ENCODE data around the gene NCL.

NCL gene, protein sequence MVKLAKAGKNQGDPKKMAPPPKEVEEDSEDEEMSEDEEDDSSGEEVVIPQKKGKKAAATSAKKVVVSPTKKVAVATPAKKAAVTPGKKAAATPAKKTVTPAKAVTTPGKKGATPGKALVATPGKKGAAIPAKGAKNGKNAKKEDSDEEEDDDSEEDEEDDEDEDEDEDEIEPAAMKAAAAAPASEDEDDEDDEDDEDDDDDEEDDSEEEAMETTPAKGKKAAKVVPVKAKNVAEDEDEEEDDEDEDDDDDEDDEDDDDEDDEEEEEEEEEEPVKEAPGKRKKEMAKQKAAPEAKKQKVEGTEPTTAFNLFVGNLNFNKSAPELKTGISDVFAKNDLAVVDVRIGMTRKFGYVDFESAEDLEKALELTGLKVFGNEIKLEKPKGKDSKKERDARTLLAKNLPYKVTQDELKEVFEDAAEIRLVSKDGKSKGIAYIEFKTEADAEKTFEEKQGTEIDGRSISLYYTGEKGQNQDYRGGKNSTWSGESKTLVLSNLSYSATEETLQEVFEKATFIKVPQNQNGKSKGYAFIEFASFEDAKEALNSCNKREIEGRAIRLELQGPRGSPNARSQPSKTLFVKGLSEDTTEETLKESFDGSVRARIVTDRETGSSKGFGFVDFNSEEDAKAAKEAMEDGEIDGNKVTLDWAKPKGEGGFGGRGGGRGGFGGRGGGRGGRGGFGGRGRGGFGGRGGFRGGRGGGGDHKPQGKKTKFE

GRCh38 chr2:231463698-231464575 is at the start of gene NCL:
TSS of gene NCL (minus strand) at chr2:231464484. CDS start at chr2:231464353, 131 bp downstream.
- H3K36me3 ChIP-seq (ENCODE audit: insufficient read depth, low read length): peaks cover 41% of the 10 kb centered on the region
- H3K27me3 ChIP-seq (ENCODE audit: insufficient read depth, low read length): no peaks in the 10 kb centered on the region
- H3K4me3 ChIP-seq (ENCODE audit: low read length): peak within 1 kb of the TSS; percentile 77
- peak within 1 kb of the TSS; percentile 65 for H2AFZ ChIP-seq (ENCODE audit: low read depth, low read length)
- peaks cover 28% of the 10 kb centered on the region for H3K4me1 ChIP-seq (ENCODE audit: insufficient read depth, low read length)
- H3K9me3 ChIP-seq (ENCODE audit: low read length): no peaks in the 10 kb centered on the region

DNA sequence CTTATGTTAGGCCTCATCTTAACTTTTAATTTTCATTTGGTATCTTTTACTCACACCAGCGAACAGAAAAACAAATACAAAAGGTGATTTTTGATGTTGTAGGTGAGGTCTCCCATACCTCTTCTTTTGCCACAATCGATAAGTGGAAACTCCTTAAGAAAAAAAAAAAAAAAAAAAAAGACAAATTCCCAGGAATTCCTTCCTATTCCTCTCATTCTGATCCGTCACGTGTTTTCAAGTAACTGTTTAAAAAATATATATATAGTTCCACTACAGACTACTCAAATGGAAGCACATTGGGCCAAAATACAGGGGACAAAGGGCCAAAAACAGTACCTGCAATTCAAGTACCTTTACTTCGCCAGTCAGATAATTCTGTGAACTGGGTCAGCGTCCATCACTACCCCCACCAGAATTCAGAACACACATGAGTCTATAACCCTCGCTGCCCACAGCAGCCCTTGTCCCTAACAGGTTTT is 49.5 kb upstream of the NCL start:
- Histone ChIP-seq H3K27me3 (ENCODE audit: insufficient read depth, low read length) (peaks cover 3% of the 10 kb centered on the region), H3K4me3 (ENCODE audit: low read length) (peak overlapping the region; percentile 63), H2AFZ (ENCODE audit: low read depth, low read length) (peak overlapping the region; percentile 42), H3K4me1 (ENCODE audit: insufficient read depth, low read length) (peaks cover 28% of the 10 kb centered on the region), H3K36me3 (ENCODE audit: insufficient read depth, low read length) (no peaks in the 10 kb centered on the region), H3K9me3 (ENCODE audit: low read length) (no peaks in the 10 kb centered on the region)

GRCh38 chr2:231512222-231512621 is 47.9 kb upstream of the NCL start:
- Histone ChIP-seq H3K27me3 (ENCODE audit: insufficient read depth, low read length) (peaks cover 3% of the 10 kb centered on the region), H3K4me1 (ENCODE audit: insufficient read depth, low read length) (peaks cover 28% of the 10 kb centered on the region), H3K36me3 (ENCODE audit: insufficient read depth, low read length) (no peaks in the 10 kb centered on the region), H3K9me3 (ENCODE audit: low read length) (no peaks in the 10 kb centered on the region), H2AFZ (ENCODE audit: low read depth, low read length) (no peak overlapping the region), H3K4me3 (ENCODE audit: low read length) (no peak overlapping the region)

DNA sequence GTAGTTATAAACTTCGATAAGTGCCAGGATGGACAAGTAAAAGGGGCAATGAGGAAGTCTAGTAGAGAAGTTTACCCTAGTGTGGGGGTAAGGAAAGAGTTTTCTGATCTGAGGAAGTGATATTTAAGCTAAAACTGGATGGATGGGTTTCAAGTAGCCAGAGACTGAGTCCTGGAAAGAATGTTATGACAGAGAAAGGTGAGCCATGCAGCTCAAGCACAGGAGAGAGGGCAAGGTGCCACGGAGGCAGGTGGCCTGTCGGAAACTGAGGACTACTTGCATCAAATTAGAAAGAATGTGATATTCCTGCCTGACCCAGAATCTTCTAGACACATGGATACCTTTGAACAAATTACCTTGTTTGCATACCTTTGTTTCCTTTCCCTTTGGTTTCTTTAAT is 39.5 kb upstream of the NCL start:
- Histone ChIP-seq H3K9me3 (ENCODE audit: low read length) (no peaks in the 10 kb centered on the region), H3K36me3 (ENCODE audit: insufficient read depth, low read length) (peaks cover 5% of the 10 kb centered on the region), H3K4me1 (ENCODE audit: insufficient read depth, low read length) (no peaks in the 10 kb centered on the region), H3K27me3 (ENCODE audit: insufficient read depth, low read length) (no peaks in the 10 kb centered on the region), H3K4me3 (ENCODE audit: low read length) (no peak overlapping the region), H2AFZ (ENCODE audit: low read depth, low read length) (no peak overlapping the region)

GRCh38 chr2:231502596-231502995 is 38.3 kb upstream of the NCL start:
- Histone ChIP-seq H3K4me1 (ENCODE audit: insufficient read depth, low read length) (no peaks in the 10 kb centered on the region), H3K4me3 (ENCODE audit: low read length) (no peak overlapping the region), H3K27me3 (ENCODE audit: insufficient read depth, low read length) (no peaks in the 10 kb centered on the region), H3K36me3 (ENCODE audit: insufficient read depth, low read length) (peaks cover 5% of the 10 kb centered on the region), H3K9me3 (ENCODE audit: low read length) (no peaks in the 10 kb centered on the region), H2AFZ (ENCODE audit: low read depth, low read length) (no peak overlapping the region)

DNA sequence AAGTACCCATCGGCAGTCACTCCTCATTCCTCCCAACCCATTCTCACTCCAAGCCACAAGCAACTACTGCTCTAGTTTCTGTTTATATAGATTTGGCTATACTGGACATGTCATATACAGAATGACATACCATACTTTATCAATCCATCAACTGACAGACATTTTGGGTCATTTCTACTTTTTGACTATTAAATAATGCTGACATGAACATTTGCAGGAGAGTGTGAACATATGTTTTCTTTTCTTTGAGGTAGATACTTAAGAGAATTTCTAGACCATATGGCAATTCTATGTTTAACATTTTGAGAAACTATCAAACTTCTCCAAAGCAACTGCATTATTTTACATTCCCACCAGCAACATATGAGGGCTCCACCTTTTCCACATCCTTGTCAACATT is 33.4 kb upstream of the NCL start:
- H2AFZ ChIP-seq (ENCODE audit: low read depth, low read length): no peak overlapping the region
- peaks cover 3% of the 10 kb centered on the region for H3K36me3 ChIP-seq (ENCODE audit: insufficient read depth, low read length)
- H3K4me1 ChIP-seq (ENCODE audit: insufficient read depth, low read length): no peaks in the 10 kb centered on the region
- no peaks in the 10 kb centered on the region for H3K27me3 ChIP-seq (ENCODE audit: insufficient read depth, low read length)
- no peaks in the 10 kb centered on the region for H3K9me3 ChIP-seq (ENCODE audit: low read length)
- no peak overlapping the region for H3K4me3 ChIP-seq (ENCODE audit: low read length)

GRCh38 chr2:231494669-231495068 is 30.4 kb upstream of the NCL start:
- no peaks in the 10 kb centered on the region for H3K36me3 ChIP-seq (ENCODE audit: insufficient read depth, low read length)
- no peak overlapping the region for H2AFZ ChIP-seq (ENCODE audit: low read depth, low read length)
- no peak overlapping the region for H3K4me3 ChIP-seq (ENCODE audit: low read length)
- H3K9me3 ChIP-seq (ENCODE audit: low read length): no peaks in the 10 kb centered on the region
- no peaks in the 10 kb centered on the region for H3K4me1 ChIP-seq (ENCODE audit: insufficient read depth, low read length)
- no peaks in the 10 kb centered on the region for H3K27me3 ChIP-seq (ENCODE audit: insufficient read depth, low read length)

- Histone ChIP-seq H3K9me3 (ENCODE audit: low read length) (no peaks in the 10 kb centered on the region), H3K27me3 (ENCODE audit: insufficient read depth, low read length) (no peaks in the 10 kb centered on the region)
Observed at GRCh38 chr2:231490801-231491200, 26.5 kb upstream of the NCL start.

GRCh38 chr2:231489990-231490389 is 25.7 kb upstream of the NCL start:
- H3K36me3 ChIP-seq (ENCODE audit: insufficient read depth, low read length): no peaks in the 10 kb centered on the region
- no peaks in the 10 kb centered on the region for H3K27me3 ChIP-seq (ENCODE audit: insufficient read depth, low read length)
- no peaks in the 10 kb centered on the region for H3K9me3 ChIP-seq (ENCODE audit: low read length)
- H3K4me3 ChIP-seq (ENCODE audit: low read length): no peak overlapping the region
- H2AFZ ChIP-seq (ENCODE audit: low read depth, low read length): no peak overlapping the region
- no peaks in the 10 kb centered on the region for H3K4me1 ChIP-seq (ENCODE audit: insufficient read depth, low read length)

More at GRCh38 chr2:231490801-231491200, 26.5 kb upstream of the NCL start:
- Histone ChIP-seq H2AFZ (ENCODE audit: low read depth, low read length) (no peak overlapping the region), H3K4me1 (ENCODE audit: insufficient read depth, low read length) (no peaks in the 10 kb centered on the region), H3K36me3 (ENCODE audit: insufficient read depth, low read length) (no peaks in the 10 kb centered on the region), H3K4me3 (ENCODE audit: low read length) (no peak overlapping the region)

DNA sequence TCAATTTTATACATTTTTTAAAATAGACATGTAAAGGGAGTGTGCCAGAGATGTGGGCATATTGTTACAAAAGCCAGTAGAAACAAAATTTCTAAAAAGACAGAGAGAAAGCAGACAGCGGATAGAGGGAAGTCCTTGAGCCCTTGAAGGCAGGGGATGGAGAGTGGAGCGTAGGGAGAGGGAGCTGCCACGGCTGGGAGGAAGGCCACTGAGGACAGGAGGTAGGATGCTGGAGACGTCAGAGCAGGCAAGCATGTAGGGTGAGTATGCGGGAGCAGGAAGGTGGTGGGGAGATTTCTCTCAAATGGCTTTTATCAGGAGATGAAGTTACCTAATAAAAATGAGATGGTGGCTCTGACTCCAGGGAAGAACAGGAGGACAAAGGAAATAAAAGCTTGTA is 24.0 kb upstream of the NCL start:
- no peaks in the 10 kb centered on the region for H3K27me3 ChIP-seq (ENCODE audit: insufficient read depth, low read length)
- no peak overlapping the region for H2AFZ ChIP-seq (ENCODE audit: low read depth, low read length)
- no peaks in the 10 kb centered on the region for H3K36me3 ChIP-seq (ENCODE audit: insufficient read depth, low read length)
- H3K4me3 ChIP-seq (ENCODE audit: low read length): no peak overlapping the region
- H3K9me3 ChIP-seq (ENCODE audit: low read length): no peaks in the 10 kb centered on the region
- H3K4me1 ChIP-seq (ENCODE audit: insufficient read depth, low read length): no peaks in the 10 kb centered on the region

GRCh38 chr2:231486851-231487596 is 22.7 kb upstream of the NCL start:
- H3K36me3 ChIP-seq (ENCODE audit: insufficient read depth, low read length): no peaks in the 10 kb centered on the region
- no peak overlapping the region for H3K4me3 ChIP-seq (ENCODE audit: low read length)
- no peak overlapping the region for H2AFZ ChIP-seq (ENCODE audit: low read depth, low read length)
- H3K4me1 ChIP-seq (ENCODE audit: insufficient read depth, low read length): no peaks in the 10 kb centered on the region
- no peaks in the 10 kb centered on the region for H3K27me3 ChIP-seq (ENCODE audit: insufficient read depth, low read length)
- H3K9me3 ChIP-seq (ENCODE audit: low read length): no peaks in the 10 kb centered on the region
